ENCODE measurements around the gene ATG4B. TPM values are rescaled to one million over a fixed set of nuclear protein-coding genes. Genes with fewer than 3 reads are reported as not detected.

Gene ATG4B
- total RNA-seq, 1 experiment from 2014 or later: 24.1 TPM

GRCh38 chr2:241632478-241633325 lies 4.8 kb upstream of the ATG4B start:
- no peak for DNase-seq (ENCODE audit: low read depth, low spot score)
- in situ Hi-C loops (cut with HindIII; ENCODE audit: low pct_unique_long_range_greater_than_20kb, low sequenced_read_pairs): no loop called here

- no peak for DNase-seq (ENCODE audit: low read depth, low spot score)
- in situ Hi-C loops (cut with HindIII; ENCODE audit: low pct_unique_long_range_greater_than_20kb, low sequenced_read_pairs): no loop called here
These were observed 3.9 kb upstream of the ATG4B start for GRCh38 chr2:241633561-241633960.

- in situ Hi-C loops (cut with HindIII; ENCODE audit: low pct_unique_long_range_greater_than_20kb, low sequenced_read_pairs): no loop called here
- no peak for DNase-seq (ENCODE audit: low read depth, low spot score)
These were observed 1.7 kb upstream of the ATG4B start for GRCh38 chr2:241635756-241636155.

GRCh38 chr2:241636182-241637017 lies 1.1 kb upstream of the ATG4B start:
- DNase-seq (ENCODE audit: low read depth, low spot score): peak; percentile 4
- in situ Hi-C loops (cut with HindIII; ENCODE audit: low pct_unique_long_range_greater_than_20kb, low sequenced_read_pairs): no loop called here

- DNase-seq (ENCODE audit: low read depth, low spot score): no peak
- in situ Hi-C loops (cut with HindIII; ENCODE audit: low pct_unique_long_range_greater_than_20kb, low sequenced_read_pairs): no loop called here
These were observed 535 bp downstream of the ATG4B start for GRCh38 chr2:241637795-241638660.

- in situ Hi-C loops (cut with HindIII; ENCODE audit: low pct_unique_long_range_greater_than_20kb, low sequenced_read_pairs): no loop called here
- no peak for DNase-seq (ENCODE audit: low read depth, low spot score)
These were observed 1.4 kb downstream of the ATG4B start for GRCh38 chr2:241638940-241639339.

GRCh38 chr2:241639385-241639784 lies 1.9 kb downstream of the ATG4B start:
- in situ Hi-C loops (cut with HindIII; ENCODE audit: low pct_unique_long_range_greater_than_20kb, low sequenced_read_pairs): no loop called here
- DNase-seq (ENCODE audit: low read depth, low spot score): no peak

GRCh38 chr2:241640165-241640795 lies 2.8 kb downstream of the ATG4B start:
- DNase-seq (ENCODE audit: low read depth, low spot score): peak; percentile 5
- in situ Hi-C loops (cut with HindIII; ENCODE audit: low pct_unique_long_range_greater_than_20kb, low sequenced_read_pairs): no loop called here

GRCh38 chr2:241641631-241642030 lies 4.1 kb downstream of the ATG4B start:
- DNase-seq (ENCODE audit: low read depth, low spot score): no peak
- in situ Hi-C loops (cut with HindIII; ENCODE audit: low pct_unique_long_range_greater_than_20kb, low sequenced_read_pairs): no loop called here

GRCh38 chr2:241645056-241645914 lies 7.8 kb downstream of the ATG4B start:
- DNase-seq (ENCODE audit: low read depth, low spot score): no peak
- in situ Hi-C loops (cut with HindIII; ENCODE audit: low pct_unique_long_range_greater_than_20kb, low sequenced_read_pairs): no loop called here

- in situ Hi-C loops (cut with HindIII; ENCODE audit: low pct_unique_long_range_greater_than_20kb, low sequenced_read_pairs): no loop called here
- DNase-seq (ENCODE audit: low read depth, low spot score): no peak
These were observed 8.6 kb downstream of the ATG4B start for GRCh38 chr2:241645915-241646645.

- in situ Hi-C loops (cut with HindIII; ENCODE audit: low pct_unique_long_range_greater_than_20kb, low sequenced_read_pairs): no loop called here
- no peak for DNase-seq (ENCODE audit: low read depth, low spot score)
These were observed 11.0 kb downstream of the ATG4B start for GRCh38 chr2:241648453-241648852.

- in situ Hi-C loops (cut with HindIII; ENCODE audit: low pct_unique_long_range_greater_than_20kb, low sequenced_read_pairs): no loop called here
- no peak for DNase-seq (ENCODE audit: low read depth, low spot score)
These were observed 11.9 kb downstream of the ATG4B start for GRCh38 chr2:241649404-241649803.

GRCh38 chr2:241649927-241650326 lies 12.4 kb downstream of the ATG4B start:
- DNase-seq (ENCODE audit: low read depth, low spot score): no peak
- in situ Hi-C loops (cut with HindIII; ENCODE audit: low pct_unique_long_range_greater_than_20kb, low sequenced_read_pairs): no loop called here

- no peak for DNase-seq (ENCODE audit: low read depth, low spot score)
- in situ Hi-C loops (cut with HindIII; ENCODE audit: low pct_unique_long_range_greater_than_20kb, low sequenced_read_pairs): no loop called here
These were observed 14.6 kb downstream of the ATG4B start for GRCh38 chr2:241652142-241652541.

- DNase-seq (ENCODE audit: low read depth, low spot score): no peak
- in situ Hi-C loops (cut with HindIII; ENCODE audit: low pct_unique_long_range_greater_than_20kb, low sequenced_read_pairs): no loop called here
These were observed 15.2 kb downstream of the ATG4B start for GRCh38 chr2:241652722-241653121.

Measured in SK-MEL-5 (cell line).